Natural killer cell (primary cell): ENCODE measurements around the gene AOC3. TPM values are rescaled to one million over a fixed set of nuclear protein-coding genes. Genes with fewer than 3 reads are reported as not detected.

Experiments
- ATAC-seq, 3 donors: fragments of 150-1000 bp in 2 of 3; fragments of 200-7000 bp in 1 of 3; cut with Tn5 transposase; 1 replicate in 1 of 3; 2 replicates in 2 of 3; pipeline ENCODE4 v1.10.0; 2021; ENCODE audit warnings: mild to moderate bottlenecking in 2 of 3, moderate library complexity in 2 of 3
- DNase-seq, 2 donors: peaks; one replicate each; pipeline versions ENCODE4 v3.0.0 to v3.0.0-alpha.2; 2013 to 2021; ENCODE audit warnings: mixed read lengths in 1 of 2
- H3K27ac ChIP-seq: one replicate; pipeline ENCODE4 v1.5.1; 2013; ENCODE audit warnings: mild to moderate bottlenecking, low read length
- H3K27me3 ChIP-seq: one replicate; pipeline ENCODE4 v1.6.1; 2013; ENCODE audit warnings: low read length; ENCODE audit not compliant: control insufficient read depth, insufficient read depth
- H3K36me3 ChIP-seq: one replicate; pipeline ENCODE4 v1.6.1; 2013; ENCODE audit warnings: low read length; ENCODE audit not compliant: control insufficient read depth, insufficient read depth
- H3K4me1 ChIP-seq: one replicate; pipeline ENCODE4 v1.6.1; 2013; ENCODE audit warnings: low read length; ENCODE audit not compliant: control insufficient read depth, insufficient read depth
- H3K4me3 ChIP-seq: one replicate; pipeline ENCODE4 v1.5.1; 2013; ENCODE audit warnings: low read length
- H3K9me3 ChIP-seq: one replicate; pipeline ENCODE4 v1.6.1; 2013; ENCODE audit warnings: low read length; ENCODE audit not compliant: control insufficient read depth, insufficient read depth
- H3K27ac Mint-ChIP-seq, 2 donors: one replicate each; pipeline ENCODE4 v1.8.0; 2022; ENCODE audit warnings: mild to moderate bottlenecking in 2 of 2, mixed read lengths in 2 of 2, moderate library complexity in 1 of 2
- H3K27me3 Mint-ChIP-seq, 2 donors: one replicate each; pipeline ENCODE4 v1.8.0; 2022; ENCODE audit warnings: low read depth in 2 of 2, mixed read lengths in 2 of 2
- H3K36me3 Mint-ChIP-seq: one replicate; pipeline ENCODE4 v1.8.0; 2022; ENCODE audit warnings: mixed read lengths
- H3K4me1 Mint-ChIP-seq, 2 donors: one replicate each; pipeline ENCODE4 v1.8.0; 2022; ENCODE audit warnings: mixed read lengths in 2 of 2
- H3K4me3 Mint-ChIP-seq: one replicate; pipeline ENCODE4 v1.8.0; 2022; ENCODE audit warnings: mild to moderate bottlenecking, moderate library complexity, mixed read lengths
- H3K9me3 Mint-ChIP-seq, 2 donors: one replicate each; pipeline ENCODE4 v1.8.0; 2022; ENCODE audit warnings: mixed read lengths in 2 of 2
- WGBS: methylation state at CpG from one replicate; pipeline ENCODE4 v1.1.7; 2013; ENCODE audit warnings: missing lambda C conversion rate; ENCODE audit not compliant: insufficient coverage; 5-methylcytosine and 5-hydroxymethylcytosine counted together
- intact Hi-C: fragments of 100-400 bp; cut with micrococcal nuclease; formaldehyde crosslinking; loops from one replicate; pipeline ENCODE4 v1.14.2; 2022
- total RNA-seq, 4 donors: library from RNA; stranded (reverse); fragments of 120-200 nt in 1 of 4; gene quantifications; one replicate each; pipeline versions ENCODE4 v1.2.3 to v1.2.4, GENCODE V29; 2013 to 2022
- TF ChIP-seq, protein P1 (sequence below): fragments of 200-600 bp; IDR thresholded peaks from one replicate; pipeline ENCODE4 v1.8.0; 2022; ENCODE audit warnings: antibody characterized with exemption

AOC3 gene
- total RNA-seq, 3 donors from 2014 or later (not counting 1 experiment from before 2014, with no cell fraction given), result 0.52 to 1.0 (median 0.73) TPM

GRCh38 chr17:42830971-42831370, 20.0 kb upstream of the AOC3 start:
- H3K4me1 ChIP-seq, result peaks cover 7% of the 10 kb centered on the region
- H3K27me3 ChIP-seq, result peaks cover 3% of the 10 kb centered on the region
- H3K36me3 ChIP-seq, result peaks cover 1% of the 10 kb centered on the region
- H3K27ac Mint-ChIP-seq, result peak overlapping the region in 1 of 2 donors; percentile 1
- intact Hi-C loops, result loop anchor here (5.0 to 10.0 kb wide), 2 partner anchors 151 to 654 kb away; partner anchors contain the start of genes DHX8, PTGES3L and RUNDC1
- H3K4me3 ChIP-seq, result no peak overlapping the region
- ATAC-seq (no peak), DNase-seq (no peak)
- TF ChIP-seq, protein P1, sequence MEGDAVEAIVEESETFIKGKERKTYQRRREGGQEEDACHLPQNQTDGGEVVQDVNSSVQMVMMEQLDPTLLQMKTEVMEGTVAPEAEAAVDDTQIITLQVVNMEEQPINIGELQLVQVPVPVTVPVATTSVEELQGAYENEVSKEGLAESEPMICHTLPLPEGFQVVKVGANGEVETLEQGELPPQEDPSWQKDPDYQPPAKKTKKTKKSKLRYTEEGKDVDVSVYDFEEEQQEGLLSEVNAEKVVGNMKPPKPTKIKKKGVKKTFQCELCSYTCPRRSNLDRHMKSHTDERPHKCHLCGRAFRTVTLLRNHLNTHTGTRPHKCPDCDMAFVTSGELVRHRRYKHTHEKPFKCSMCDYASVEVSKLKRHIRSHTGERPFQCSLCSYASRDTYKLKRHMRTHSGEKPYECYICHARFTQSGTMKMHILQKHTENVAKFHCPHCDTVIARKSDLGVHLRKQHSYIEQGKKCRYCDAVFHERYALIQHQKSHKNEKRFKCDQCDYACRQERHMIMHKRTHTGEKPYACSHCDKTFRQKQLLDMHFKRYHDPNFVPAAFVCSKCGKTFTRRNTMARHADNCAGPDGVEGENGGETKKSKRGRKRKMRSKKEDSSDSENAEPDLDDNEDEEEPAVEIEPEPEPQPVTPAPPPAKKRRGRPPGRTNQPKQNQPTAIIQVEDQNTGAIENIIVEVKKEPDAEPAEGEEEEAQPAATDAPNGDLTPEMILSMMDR, result no peak
- H3K9me3 ChIP-seq, result no peaks in the 10 kb centered on the region
- H3K36me3 Mint-ChIP-seq, result no peaks in the 10 kb centered on the region
- H3K9me3 Mint-ChIP-seq, result no peaks in the 10 kb centered on the region
- peak overlapping the region; percentile 47 for H3K4me3 Mint-ChIP-seq
- no peak overlapping the region for H3K27ac ChIP-seq
- H3K4me1 Mint-ChIP-seq, result peaks cover 22 to 29% of the 10 kb centered on the region in 2 donors
- peaks cover 9 to 13% of the 10 kb centered on the region in 2 donors for H3K27me3 Mint-ChIP-seq

DNA sequence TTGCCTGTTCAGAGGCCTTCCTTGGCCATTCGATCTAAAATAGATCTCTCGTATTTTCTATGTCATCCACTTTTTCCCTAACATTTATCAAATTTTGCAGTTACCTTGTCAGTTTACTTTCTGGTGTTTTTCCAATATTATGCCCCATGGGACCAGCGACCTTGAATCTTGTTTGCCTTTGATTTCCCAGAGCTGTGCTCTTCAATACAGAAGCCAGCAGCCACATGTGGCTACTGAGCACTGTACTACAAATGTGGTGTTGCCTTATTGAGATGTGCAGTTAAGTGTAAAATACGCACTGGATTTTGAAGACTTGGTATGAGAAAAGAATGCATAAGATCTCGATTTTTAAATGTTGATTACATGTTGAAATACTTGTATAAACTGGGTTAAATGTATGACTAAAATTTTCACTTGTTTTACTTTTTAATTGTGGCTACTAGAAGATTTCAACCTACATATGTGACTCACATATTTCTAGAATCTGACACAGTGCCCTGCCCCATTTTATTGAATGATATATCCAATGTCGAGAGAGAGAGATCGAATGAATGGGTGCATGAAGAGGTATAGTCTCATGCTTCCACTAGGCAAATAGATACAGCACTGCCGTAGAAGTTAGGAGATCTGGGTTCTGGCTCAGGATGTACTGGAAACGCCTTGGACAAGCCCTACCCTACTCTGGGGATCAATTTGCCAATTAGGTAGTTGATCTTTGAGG, 18.6 kb upstream of the AOC3 start:
- Histone ChIP-seq H3K27ac (peak overlapping the region; percentile 93), H3K4me1 (peaks cover 7% of the 10 kb centered on the region), H3K9me3 (no peaks in the 10 kb centered on the region), H3K27me3 (peaks cover 3% of the 10 kb centered on the region), H3K36me3 (peaks cover 7% of the 10 kb centered on the region), H3K4me3 (peak overlapping the region; percentile 85)
- Mint-ChIP-seq H3K36me3 (no peaks in the 10 kb centered on the region), H3K27ac (peak overlapping the region; percentile 98), H3K27me3 (peaks cover 7 to 9% of the 10 kb centered on the region in 2 donors), H3K4me3 (peak overlapping the region; percentile 97), H3K4me1 (peaks cover 22 to 29% of the 10 kb centered on the region in 2 donors), H3K9me3 (no peaks in the 10 kb centered on the region)
- TF ChIP-seq, protein P1, result no peak
- peak in 2 of 3 donors; percentile 1 to 3 for ATAC-seq
- WGBS, result 57% methylated on average over 9 of the region's 9 CpGs
- no peak for DNase-seq
- intact Hi-C loops, result loop anchor here (5.0 to 10.0 kb wide), 2 partner anchors 150 to 652 kb away; partner anchors contain the start of genes DHX8, PTGES3L and RUNDC1

GRCh38 chr17:42832934-42833766, 17.8 kb upstream of the AOC3 start, which contains the start of gene PSME3:
PSME3 (plus strand) TSS chr17:42833397; CDS start chr17:42833632, 235 bp downstream.
- intact Hi-C loops, result loop anchor here (1.0 to 10.0 kb wide), 3 partner anchors 9 to 652 kb away; partner anchors contain the start of genes BECN1, DHX8, PTGES3L and RUNDC1
- ATAC-seq, result peak; percentile 89 to 94 (median 92)
- DNase-seq, result peak; percentile 90 to 94
- under 1% methylated on average over 71 of the region's 71 CpGs for WGBS
- peak within 1 kb of the TSS; percentile 93 for H3K27ac ChIP-seq
- Mint-ChIP-seq H3K36me3 (no peaks in the 10 kb centered on the region), H3K27me3 (peaks cover 0 to 5% of the 10 kb centered on the region in 2 donors), H3K4me1 (peaks cover 22 to 29% of the 10 kb centered on the region in 2 donors), H3K4me3 (peak within 1 kb of the TSS; percentile 97), H3K27ac (peak within 1 kb of the TSS; percentile 98), H3K9me3 (no peaks in the 10 kb centered on the region)
- no peaks in the 10 kb centered on the region for H3K9me3 ChIP-seq
- H3K36me3 ChIP-seq, result peaks cover 14% of the 10 kb centered on the region
- H3K27me3 ChIP-seq, result no peaks in the 10 kb centered on the region
- H3K4me1 ChIP-seq, result peaks cover 7% of the 10 kb centered on the region
- peak within 1 kb of the TSS; percentile 85 for H3K4me3 ChIP-seq
- TF ChIP-seq, protein P1, result no peak
